Gastrocnemius medialis (tissue), 4 donors: ENCODE data around the gene GINM1.

ENCODE experiments used
- CTCF ChIP-seq, 5 experiments: fragments of 450-650 bp in 3 of 5; fragments of 200-600 bp in 2 of 5; sonication (generic) in 2 of 5; IDR thresholded peaks in 4 of 5; conservative IDR thresholded peaks in 1 of 5; 1 replicate in 4 of 5; 2 replicates in 1 of 5; pipeline ENCODE4 v1.5.1; 2016 to 2019; ENCODE audit warnings: antibody characterized with exemption in 5 of 5, mild to moderate bottlenecking in 3 of 5, moderate library complexity in 3 of 5
- POLR2A ChIP-seq, 2 donors: fragments of 450-650 bp; IDR thresholded peaks; one replicate each; pipeline ENCODE4 v1.6.1; 2017; ENCODE audit warnings: antibody characterized with exemption in 2 of 2, mild to moderate bottlenecking in 2 of 2, moderate library complexity in 2 of 2

GRCh38 chr6:149551920-149552319 lies 14.3 kb upstream of the GINM1 start:
- TF ChIP-seq CTCF (IDR thresholded peaks at IDR 0.05 in 4 of 5, conservative IDR thresholded peaks at IDR 0.05 in 1 of 5): no peak
- no peak for TF ChIP-seq POLR2A (IDR thresholded peaks at IDR 0.05)
